GM21360 (cell line): Measurements from ENCODE around the gene SETX.
"Not testable (repeated sequence)": the region's sequence is repeated elsewhere in the genome, so short reads cannot be mapped to it uniquely, and the experiment has no call there.

Experiments used
- ATAC-seq: cut with Tn5 transposase; IDR thresholded peaks from one replicate; pipeline ENCODE4 v1.9.1; 2021; ENCODE audit warnings: mild to moderate bottlenecking, moderate library complexity; ENCODE audit not compliant: unreplicated experiment

The SETX gene, protein sequence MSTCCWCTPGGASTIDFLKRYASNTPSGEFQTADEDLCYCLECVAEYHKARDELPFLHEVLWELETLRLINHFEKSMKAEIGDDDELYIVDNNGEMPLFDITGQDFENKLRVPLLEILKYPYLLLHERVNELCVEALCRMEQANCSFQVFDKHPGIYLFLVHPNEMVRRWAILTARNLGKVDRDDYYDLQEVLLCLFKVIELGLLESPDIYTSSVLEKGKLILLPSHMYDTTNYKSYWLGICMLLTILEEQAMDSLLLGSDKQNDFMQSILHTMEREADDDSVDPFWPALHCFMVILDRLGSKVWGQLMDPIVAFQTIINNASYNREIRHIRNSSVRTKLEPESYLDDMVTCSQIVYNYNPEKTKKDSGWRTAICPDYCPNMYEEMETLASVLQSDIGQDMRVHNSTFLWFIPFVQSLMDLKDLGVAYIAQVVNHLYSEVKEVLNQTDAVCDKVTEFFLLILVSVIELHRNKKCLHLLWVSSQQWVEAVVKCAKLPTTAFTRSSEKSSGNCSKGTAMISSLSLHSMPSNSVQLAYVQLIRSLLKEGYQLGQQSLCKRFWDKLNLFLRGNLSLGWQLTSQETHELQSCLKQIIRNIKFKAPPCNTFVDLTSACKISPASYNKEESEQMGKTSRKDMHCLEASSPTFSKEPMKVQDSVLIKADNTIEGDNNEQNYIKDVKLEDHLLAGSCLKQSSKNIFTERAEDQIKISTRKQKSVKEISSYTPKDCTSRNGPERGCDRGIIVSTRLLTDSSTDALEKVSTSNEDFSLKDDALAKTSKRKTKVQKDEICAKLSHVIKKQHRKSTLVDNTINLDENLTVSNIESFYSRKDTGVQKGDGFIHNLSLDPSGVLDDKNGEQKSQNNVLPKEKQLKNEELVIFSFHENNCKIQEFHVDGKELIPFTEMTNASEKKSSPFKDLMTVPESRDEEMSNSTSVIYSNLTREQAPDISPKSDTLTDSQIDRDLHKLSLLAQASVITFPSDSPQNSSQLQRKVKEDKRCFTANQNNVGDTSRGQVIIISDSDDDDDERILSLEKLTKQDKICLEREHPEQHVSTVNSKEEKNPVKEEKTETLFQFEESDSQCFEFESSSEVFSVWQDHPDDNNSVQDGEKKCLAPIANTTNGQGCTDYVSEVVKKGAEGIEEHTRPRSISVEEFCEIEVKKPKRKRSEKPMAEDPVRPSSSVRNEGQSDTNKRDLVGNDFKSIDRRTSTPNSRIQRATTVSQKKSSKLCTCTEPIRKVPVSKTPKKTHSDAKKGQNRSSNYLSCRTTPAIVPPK (N-terminal part only)

DNA sequence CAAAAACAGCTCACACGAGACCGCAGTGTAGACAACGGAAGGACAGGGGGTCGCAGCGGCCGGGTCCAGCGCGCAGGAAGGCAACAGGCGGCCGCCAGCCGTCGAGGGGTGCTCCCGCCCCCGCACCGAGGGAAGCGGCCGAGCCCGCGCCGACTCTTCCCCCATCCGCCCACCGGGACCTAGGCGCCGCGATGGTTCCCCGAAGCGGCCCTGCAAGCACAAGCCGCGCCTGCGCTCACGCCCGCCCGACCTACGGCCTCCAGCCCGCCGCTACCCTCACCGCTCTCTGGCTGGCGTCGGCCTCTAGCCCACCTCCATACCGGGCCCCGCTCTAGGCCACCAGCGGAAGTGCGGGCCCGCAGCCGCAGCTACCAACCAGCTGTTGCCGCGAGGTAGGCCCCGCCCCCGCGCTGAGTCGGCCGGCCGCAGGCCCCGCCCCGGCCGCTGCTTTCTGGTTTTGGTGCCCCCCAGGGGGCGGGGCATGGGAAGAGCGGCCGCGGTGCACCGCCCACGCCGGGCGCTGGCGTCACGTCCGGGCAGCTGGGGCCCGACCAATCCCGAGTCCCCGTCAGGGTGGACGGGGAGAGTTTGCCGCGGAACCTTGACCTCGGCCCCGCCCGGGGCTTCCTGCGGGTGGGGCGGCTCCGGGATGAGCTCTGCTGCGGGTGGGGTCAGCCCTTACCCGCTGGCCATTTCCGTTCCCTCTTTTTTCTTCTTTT lies at the start of gene SETX:
TSS of gene SETX (minus strand) at position 350 of the 719 bp plus-strand sequence. CDS start 5,558 bp downstream, outside the sequence.
- ATAC-seq: peak; percentile 79

DNA sequence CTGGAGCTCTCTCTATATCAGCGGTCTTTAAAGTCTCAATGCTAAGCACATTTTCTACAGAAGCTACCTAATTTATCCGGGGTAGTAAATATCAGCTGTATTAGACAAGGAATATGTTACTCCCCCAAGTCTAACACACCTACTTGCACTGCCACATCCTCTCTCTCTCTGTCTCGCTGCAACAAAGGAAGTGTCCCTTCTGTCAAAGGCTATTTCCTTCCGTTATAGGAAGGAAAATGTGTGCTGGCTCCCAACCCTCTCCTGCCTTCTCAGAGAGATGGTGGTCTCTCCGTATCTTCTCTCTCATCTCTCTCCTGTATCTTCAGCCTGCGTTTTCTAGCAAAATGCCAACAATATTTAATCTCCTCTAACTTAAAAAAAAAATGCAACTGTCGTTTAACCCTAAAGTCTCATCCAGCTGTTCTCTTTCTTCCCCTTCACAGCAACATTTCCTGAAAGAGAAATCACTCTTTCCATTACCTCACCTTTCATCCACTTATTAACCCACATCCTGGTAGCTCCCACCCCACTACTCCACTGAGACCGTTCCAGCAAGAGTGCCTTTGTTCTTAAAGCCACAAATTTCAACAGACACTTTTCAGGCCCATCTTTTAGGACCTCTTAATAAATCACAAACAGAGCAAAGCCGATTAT lies 49.6 kb upstream of the SETX start:
- no peak for ATAC-seq

DNA sequence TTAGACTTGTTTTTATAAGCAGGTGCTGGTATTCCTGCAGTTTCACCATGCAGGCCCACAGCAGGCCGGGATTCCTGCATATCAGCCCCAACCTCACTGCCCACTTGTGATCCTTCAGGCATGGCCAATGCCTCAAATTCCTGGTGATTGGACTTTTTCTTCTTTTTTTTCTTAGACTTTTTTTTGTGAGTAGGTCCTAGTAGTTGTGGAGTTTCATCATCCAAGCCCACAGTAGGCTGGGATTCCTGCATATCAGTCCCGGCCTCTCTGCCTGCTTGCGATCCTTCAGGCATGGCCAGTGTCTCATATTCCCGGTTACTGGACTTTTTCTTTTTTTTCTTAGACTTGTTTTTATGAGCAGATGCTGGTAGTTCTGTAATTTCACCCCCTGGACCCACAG lies 47.0 kb upstream of the SETX start:
- ATAC-seq: no peak

DNA sequence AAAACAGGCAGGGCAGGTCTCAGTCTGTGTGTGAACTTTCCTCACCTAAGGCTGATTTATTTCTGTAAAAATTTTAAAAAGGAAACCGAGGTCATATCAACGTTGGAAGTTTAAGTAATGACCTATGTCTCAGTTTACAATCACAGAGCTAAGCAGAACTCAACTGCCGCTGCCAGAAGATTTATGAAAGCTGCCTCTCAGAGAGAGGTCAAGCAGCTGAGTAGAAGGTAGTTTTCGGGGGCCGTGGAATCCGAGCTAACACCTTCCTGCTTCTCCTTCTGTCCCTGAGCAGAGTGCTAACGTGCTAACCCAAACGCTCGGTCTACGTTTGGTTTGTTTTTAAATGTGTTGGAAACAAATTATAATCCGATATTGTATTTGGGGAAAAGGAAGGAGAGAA lies 40.8 kb upstream of the SETX start:
- no peak for ATAC-seq

DNA sequence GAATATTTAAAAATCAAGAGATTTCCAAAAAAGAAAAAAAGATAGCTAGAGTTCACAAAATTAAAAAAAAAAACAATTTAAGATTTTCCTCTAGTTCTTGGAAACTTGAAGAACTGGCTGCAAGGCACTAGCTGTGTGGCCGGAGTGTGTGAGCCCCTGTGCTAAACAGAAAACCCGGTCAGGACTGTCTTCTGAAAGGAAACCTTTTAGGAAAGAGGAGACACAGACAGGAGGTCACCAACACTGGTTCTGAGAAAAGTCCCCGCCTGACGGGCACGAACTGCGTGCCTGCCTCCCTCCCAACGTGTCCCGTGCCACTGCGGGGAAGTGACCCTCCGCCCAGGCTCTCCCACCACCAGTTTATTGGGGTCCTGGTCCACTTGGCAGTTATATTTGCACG lies 36.7 kb upstream of the SETX start:
- no peak for ATAC-seq

DNA sequence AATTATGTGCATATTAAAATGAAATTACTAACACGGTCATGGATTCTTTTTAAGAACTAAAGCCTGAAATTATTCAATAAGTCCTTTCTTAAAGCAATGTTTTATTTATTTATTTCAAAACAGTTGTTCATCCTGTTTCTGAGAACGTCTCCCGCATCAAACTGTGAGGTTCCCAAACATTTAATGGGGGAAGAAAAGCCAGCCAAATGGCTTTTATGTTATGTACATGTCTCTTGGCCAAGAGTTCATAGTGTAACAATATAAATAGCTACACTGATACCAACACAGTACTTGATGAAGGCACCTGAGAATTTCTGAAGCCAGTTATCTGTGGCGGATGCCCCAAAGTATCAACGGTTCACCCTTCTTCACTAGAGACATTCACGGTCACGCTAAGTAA lies 36.2 kb upstream of the SETX start:
- no peak for ATAC-seq

DNA sequence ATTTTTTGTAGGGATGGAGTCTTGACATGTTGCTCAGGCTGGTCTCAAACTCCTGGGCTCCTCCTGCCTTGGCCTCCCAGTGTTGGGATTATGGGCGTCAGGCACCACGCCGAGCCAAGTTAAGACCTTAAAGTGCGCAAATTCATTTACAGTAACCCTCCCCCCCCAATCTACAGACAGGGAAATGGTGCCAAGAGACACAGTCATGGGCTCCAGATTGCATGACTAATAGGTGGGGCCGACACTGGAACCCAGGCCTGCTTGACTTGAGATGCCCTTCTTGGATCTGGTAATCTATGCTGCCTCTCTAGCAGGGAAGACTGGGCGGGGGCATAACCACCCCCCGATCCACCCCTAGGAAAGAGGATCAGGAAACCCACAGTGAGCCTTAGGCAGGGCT lies 32.3 kb upstream of the SETX start:
- no peak for ATAC-seq

DNA sequence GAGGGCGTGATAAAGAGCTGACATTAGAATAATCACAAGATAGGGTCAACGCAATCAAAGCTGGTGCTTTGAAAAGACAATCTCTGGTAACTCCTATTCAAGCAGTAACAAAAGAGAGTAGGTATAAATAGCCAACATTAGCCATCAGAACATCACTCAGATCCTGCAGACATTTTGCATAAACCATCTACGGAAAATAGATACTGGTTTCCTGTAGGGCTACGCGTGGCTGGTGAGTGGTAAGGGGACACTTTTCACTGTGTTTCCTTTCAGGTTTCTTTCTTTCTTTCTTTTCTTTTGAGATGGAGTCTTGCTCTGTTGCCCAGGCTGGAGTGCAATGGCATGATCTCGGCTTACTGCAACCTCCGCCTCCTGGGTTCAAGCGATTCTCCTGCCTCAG lies 29.6 kb upstream of the SETX start:
- no peak for ATAC-seq

DNA sequence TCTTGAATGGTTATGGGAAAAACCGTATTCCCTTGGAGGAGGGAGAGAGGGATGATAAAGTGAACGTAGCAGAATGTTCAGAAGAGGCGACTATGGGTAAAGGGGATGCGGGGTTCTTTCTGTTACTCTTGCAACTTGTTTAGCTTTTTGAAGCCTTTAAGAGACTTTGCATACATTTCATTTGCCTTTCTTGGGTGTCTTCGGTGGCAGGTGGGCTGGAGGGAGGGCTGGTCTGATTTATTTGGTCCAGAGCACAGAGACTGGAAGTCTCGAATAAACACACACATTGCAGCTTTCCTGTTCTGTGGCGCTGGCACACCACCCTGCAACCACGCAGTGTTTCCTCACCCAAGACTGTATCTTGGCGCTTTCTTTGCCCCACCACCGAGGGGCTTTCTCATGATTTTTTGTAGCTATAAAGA lies 28.7 kb upstream of the SETX start:
- no peak for ATAC-seq

DNA sequence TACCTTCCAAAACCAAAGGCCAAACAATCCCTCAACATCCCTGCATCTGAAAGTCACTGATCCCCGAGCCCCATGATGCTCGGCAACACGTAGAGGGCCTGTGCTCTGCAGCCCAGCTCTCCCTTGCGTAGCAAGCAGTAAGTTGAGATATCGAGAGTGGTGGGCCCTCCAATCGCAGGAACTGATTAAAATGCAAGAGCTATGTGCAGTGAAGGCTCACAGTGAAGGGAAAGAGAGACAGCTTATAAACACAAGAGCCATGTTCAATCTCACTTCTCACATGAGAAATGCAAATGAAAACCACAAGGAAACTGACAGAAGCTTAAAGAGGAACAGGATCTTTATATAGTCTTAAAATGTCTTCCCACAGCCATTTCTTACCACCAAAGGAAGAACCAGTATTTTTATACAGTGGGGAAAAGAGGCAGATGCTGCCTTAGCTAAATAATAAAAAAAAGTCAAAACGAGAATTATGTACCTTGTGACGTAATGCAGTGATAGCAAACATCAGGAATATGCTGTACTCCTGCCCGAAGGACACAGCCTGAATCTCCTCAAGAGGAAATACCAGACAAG lies 27.3 kb upstream of the SETX start:
- ATAC-seq: peak; percentile 68

DNA sequence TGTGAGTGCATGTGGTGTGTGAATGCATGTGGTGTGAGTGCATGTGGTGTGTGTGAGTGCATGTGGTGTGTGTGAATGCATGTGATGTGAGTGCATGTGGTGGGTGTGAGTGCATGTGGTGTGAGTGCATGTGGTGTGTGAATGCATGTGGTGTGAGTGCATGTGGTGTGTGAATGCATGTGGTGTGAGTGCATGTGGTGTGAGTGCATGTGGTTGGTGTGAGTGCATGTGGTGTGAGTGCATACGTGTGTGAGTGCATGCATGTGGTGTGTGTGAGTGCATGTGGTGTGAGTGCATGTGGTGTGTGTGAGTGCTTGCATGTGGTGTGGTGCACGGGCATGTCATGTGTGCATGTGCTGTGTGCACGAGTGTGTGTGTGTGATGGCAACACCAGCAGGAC lies 23.6 kb upstream of the SETX start:
- ATAC-seq: not testable (repeated sequence)

DNA sequence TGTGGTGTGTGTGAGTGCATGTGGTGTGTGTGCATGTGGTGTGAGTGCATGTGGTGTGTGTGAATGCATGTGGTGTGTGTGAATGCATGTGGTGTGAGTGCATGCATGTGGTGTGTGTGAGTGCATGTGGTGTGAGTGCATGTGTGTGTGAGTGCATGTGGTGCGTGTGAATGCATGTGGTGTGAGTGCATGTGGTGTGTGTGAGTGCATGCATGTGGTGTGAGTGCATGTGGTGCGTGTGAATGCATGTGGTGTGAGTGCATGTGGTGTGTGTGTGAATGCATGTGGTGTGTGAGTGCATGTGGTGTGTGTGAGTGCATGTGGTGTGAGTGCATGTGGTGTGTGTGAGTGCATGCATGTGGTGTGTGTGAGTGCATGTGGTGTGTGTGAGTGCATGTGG lies 23.0 kb upstream of the SETX start:
- ATAC-seq: not testable (repeated sequence)

DNA sequence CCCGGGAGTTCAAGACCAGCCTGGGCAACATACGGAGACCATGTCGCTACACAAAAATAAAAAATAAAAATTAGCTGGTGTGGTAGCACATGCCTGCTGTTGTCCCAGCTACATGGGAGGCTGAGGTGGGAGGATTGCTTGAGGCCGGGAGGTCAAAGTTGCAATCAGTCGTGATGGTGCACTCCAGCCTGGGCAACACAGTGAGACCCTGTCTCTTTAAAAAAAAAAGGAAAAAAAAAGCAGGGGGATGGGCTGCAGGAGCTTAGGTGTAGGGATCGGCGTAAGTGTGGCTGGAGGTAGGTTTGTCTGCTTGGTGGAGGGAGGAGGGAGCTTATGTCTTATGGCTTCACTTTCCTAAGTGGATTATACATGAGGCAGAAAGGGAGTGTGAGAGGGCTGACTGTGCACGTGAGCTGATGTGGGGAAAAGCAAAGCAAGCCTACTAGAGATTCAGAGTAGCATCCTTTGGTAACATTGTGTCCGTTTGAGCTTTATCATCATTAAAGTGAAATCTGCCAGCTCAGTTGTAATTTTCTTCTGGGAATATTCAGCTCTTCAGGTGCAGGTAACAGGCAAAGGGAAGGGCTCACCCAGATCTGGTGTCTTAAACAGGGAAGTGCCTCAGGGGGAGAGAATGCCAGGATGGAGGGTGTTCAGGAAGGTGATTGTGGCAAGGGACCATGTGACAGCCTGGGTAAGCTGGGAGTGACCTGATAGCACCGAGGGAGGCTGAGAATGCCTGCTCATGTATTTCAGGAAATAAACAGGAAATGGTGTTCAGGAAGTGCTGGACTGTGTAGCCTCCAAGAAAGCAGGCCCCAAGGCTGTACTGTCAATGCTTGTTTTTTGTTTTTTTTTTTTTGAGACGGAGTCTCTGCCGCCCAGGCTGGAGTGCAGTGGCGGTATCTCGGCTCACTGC lies 17.6 kb upstream of the SETX start:
- ATAC-seq: no peak

DNA sequence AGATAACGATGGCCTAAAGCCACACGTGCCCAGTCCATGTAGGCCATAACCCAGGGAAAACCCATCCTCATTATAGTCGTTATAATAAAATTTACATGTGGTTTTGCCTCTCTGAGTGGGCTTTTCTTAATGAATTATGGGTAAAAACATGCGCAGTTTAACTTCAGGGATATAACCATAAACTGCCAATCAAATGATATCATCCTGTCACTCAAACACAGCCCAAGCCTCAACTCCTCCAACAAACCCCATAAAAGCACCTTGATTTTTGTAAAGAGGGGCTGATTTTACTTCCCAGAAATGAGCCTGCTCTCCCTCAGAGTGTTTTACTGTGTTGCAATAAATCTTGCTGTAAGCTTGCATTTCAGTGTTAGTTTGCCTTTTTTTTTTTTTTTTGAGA lies 15.8 kb upstream of the SETX start:
- no peak for ATAC-seq

DNA sequence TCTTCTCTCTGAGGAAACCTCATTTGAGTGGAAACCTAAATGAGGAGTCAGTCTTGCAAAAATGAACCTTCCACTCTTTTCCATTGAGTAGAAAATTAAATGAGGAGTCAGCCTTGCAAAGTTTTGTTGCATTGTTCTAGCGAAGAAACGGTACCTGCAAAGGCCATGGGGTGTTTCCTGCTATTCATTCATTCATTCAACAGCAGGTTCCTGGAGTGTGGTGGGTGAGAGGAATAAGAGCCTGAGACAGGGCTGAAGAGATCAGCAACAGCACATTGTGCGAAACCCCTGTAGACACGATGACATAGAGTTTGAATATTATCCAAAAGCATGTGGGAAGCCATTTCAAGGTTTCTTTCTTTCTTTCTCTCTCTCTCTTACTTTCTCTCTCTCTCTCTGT lies 14.6 kb upstream of the SETX start:
- ATAC-seq: no peak

DNA sequence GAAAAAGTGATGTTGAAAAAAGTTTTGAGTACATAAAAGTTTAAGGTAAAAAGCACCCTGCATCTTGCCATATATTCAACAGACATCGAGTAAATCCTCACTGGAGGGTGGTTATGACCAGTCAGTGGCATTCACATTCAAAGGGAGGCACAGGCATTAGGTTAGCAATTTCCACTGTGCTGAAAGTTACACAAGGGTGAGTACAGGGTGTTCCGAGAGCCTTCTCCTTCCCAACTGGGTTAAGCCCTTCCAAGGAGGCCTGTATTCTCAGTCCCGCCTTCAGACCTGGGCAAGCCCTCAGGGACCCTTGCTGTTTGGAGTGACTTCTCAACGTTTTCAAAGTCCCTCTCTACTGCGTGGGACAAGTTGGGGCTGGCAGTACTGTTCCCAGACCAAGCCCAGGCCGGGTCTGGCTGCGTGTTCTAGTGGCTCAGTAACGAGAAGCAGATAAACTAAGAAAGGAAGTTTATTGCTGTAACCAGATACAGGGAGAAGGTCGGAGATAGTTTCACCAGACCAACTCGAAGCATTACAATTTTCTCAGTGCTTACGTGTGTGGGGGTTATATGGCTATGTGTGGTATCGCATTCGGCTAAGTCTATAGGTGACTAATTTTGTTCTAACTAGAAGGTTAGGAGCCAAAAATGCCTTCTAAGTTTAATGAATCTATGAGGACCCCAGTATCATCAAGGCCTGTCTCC lies 13.0 kb upstream of the SETX start:
- no peak for ATAC-seq

DNA sequence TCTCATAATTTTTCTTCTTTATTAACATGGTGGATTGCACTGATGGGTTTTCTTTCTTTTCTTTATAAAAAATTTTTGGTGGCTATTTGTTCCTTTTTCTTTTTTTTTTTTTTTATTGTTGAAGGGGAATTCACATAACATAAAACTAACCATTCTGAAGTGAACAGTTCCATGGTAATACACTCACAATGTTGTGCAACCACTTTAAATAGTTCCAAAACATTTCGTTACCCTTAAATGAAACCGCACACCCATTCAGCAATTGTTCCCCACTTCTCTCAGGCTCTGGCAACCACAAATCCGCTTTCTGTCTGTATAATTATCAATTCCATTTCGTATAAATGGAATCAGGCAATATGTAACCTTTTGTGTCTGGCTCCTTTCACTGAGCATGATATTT lies 11.7 kb upstream of the SETX start:
- ATAC-seq: no peak

DNA sequence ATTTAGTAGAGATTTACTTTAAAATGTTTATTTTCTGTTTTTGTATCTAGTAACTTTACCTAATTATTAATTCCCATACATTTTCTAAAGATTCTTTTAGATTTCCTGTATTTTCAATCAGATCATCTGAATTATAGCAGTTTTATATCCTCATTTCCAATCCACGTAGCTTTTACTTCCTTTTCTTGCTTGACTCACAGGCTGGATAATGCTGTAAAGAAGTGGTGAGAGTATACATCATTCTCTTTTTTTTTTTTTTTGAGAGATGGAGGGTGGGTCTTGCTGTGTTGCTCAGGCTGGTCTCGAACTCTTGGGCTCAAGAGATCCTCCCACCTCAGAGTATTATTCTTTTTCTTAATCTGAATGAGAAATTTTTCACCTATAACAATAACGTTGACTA lies 11.2 kb upstream of the SETX start:
- ATAC-seq: no peak
